HG03378 (cell line): ENCODE results near the gene SLC47A2.

Experiments used
- ATAC-seq: cut with Tn5 transposase; IDR thresholded peaks from one replicate; pipeline ENCODE4 v1.9.1; 2021; ENCODE audit warnings: mild to moderate bottlenecking, moderate library complexity; ENCODE audit not compliant: unreplicated experiment

SLC47A2 gene

DNA sequence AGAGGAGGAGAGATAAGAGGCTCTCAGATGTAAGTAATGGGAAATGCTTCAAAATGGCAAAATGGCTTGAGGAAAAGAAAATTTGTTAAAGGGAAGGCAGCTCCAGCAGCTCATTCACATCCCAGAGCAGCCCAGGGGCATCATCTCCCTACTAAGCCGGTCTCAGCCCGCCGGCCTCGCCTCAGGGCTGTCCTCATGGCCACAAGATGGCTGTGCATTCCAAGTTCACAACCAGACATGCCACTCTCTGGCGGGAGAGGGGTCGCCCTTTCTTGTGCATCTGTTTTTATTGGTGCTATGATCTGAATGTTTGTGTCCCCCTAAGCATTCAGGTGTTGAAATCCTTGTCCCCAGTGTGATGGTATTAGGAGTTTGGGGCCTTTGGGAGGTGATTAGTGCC is 13.5 kb upstream of the SLC47A2 start:
- no peak for ATAC-seq

DNA sequence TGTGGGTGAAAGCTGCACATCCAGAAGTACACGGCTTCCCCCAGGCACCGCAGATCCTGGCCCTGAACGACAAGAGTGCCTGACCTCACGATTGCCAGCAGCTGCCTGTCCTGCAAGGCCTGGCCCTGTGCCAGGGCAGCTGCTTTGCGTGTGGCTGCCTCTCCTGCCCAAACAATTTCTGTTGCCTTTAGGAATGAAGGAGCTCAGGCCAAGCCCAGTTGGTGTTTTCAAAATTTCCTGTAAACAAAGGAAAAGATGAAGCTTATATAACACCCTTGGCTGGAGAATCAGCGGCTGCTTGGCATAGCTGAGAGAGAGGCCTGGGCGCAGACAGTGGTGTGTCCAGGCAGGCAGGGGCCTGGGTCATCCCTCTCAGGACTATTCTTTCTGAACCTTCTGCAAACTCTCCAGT is 11.7 kb upstream of the SLC47A2 start:
- no peak for ATAC-seq

DNA sequence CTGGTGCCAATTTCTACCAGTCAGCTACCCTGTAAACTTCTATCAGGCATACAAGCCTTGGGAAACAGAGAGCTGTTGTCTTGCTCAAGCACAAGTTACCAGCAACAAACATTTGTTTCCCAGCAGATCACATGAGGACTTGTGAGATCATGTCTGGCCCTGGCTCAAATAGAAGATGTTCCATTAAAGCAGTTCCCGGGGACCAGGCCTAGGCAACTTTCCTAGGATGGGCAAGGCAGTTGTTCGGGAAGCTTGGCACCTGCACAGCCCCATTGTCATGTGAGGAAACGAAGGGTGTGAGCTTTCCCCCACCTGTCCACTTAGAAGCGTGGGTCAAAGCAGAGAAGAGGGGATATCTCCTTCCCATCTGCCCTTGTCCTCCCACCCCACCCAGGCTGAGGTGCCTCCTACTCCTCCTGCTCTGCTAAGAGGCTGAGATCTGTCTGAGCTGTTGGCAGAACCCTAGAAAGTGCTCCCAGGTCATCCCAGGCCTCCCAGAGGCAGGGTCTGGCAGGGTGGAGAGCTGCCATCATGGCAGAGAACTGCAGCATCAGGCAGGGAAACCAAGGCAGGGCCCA is 11.2 kb upstream of the SLC47A2 start:
- no peak for ATAC-seq

DNA sequence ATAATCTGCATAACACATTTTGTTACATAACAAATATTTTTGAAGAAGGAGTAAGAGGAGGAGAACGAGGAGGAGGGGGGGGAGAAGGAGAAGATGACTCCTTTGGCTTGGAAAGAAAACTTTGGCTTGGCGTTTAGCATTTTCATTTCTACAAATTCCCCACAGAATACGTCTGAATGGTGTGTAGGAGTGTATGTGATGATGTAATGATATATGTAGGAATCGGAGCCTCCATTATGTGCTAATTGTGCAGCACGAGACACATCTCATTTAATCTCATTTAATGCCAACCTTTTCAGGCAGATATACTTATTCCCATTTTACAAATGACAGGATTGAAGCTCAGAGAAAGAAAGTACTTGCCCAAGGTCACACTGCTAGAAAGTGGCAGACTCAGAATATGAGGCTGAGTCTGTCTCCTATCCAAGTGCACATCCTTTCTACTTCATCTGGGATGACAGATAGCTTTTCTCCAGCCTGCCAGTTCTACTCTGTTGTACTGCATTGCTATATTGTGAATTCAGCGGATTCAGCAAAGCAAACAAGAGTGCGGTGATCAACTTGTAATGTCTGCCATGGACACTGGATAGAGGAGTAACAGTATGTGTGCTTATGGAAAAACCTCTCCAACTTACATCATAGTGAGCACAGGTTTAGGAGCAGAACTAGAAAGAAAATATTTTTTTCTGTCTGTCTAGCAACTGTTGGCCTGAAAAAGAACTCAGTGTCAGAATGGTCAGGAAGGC is 10.4 kb upstream of the SLC47A2 start:
- ATAC-seq = no peak

DNA sequence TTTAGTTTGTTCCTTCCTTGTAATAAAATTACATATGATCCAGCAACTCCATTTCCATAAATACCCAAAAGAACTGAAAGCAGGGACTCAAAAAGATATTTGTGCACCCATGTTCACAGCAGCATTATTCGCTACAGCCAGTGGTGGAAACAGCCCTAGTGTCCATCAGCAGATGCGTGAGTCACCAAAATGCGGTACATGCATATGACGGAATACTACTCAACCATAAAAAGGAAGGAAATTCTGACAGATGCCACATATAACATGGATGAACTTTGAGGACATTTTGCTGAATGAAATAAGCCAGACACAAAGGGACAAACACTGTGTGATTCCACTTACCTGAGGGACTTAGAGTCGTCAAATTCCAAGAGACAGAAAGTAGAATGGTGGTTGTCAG is 9.1 kb upstream of the SLC47A2 start:
- ATAC-seq = no peak

DNA sequence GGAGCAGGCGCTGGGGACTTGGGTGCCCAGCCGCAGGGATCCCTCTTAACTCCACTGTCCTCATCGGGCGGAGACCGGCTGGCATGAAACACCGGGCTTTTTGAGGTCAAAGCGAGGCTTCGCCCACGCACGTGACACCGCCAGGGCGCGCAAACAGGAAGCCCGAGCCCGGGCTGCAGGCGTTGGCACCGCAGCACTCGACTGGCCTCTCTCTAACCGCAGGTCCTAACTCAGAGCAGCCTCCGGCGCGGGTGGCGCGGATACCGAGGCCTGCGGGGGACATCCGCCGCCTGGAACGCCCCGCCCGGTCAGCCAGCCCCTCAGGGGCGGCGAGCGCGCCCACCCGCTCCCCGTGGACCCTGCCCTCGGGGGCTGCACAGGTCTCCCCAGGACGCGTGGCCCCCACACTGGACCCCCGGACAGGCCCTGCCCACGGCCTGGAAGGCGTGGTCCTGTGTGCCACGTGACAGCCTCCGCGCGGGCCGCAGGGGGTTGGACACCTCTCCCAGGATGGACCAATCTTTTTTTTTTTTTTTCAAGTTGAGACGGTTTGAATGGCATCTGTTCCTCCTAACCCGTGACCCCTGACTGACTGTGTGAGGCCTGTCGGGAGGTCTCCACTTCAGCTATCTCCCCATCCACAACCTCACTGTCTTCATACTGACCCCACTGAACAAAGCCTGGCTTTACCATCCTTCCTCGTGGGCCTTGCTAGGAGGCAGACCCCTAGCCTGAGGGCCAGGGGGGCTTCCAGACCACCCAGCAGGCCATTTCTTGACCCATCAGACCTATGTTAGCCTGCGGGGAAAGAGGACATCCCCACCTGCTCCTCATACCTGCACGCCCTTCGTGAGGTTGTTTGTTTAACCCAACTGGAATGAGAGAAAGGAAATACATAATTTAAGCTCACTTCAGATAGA is 8.4 kb upstream of the SLC47A2 start:
- no peak for ATAC-seq

DNA sequence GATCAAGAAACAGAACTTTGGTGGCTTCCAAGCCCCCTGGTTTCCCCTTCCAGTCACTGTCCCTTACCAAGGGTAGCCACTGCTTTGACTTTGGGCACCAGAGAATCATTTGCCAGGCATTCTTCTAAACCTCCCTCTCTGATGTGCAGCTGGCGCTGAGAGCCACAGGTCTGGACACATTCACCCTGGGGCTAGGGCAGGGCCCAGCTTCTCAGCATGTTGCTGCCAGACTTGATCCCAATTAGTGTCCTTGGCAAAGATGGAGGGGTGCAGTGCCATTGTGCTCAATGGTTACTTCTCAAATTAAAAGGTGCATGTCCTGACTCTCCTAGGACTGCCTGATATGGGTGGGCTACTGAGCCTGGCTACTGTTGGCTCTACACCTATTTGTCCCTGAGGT is 7.6 kb upstream of the SLC47A2 start:
- ATAC-seq = no peak

DNA sequence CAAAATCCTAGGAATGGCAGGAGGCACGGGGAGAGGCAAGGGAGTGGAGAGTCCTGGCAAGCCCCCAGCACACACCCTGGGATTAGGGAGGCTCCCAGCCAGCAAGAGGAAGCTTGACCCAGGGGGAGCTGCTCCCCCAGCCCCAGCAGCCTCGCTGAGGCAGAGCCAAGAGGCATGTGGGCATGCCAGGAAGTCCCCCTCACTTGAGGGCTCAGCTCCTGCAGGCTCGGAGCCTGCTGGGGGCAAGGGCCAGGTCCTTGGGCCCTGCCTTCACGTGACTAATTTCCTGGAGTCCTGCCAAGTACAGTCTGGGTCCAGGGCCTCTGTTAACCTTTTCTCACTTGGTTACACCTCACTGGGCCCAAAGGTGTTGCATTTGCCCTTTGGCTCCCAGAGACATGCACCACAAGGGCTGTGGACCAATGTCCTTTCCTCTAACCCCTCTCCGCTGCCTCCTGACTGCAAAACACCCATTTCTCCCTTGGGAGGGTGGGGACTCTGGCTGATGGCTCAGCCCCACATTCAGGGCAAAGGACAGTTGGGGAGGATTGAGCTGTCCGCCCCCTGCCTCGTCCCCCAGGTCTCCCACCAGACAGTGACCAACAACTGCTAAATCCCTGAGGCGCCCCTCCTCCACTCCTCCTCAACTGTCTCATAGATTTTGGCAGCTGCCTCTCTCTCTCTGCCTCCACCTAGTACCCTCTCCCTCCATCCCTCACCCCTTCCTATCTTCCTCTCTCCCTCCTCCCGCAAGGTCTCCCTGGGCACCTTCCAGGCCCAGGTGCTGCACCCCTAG is 4.4 kb upstream of the SLC47A2 start:
- ATAC-seq = no peak

DNA sequence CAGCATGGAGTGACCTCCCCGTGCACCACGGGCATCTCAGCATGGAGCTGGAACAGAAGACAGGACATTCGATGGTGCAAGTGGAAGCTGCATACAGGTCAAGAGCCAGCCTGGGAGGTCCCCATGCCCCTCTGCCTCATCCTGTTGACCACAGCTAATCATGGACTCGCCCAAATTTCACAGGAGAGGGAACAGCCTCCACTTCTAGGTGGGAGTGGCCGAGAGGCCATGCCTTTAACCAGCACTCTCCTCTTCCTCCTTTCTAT is 3.8 kb upstream of the SLC47A2 start:
- ATAC-seq = no peak

DNA sequence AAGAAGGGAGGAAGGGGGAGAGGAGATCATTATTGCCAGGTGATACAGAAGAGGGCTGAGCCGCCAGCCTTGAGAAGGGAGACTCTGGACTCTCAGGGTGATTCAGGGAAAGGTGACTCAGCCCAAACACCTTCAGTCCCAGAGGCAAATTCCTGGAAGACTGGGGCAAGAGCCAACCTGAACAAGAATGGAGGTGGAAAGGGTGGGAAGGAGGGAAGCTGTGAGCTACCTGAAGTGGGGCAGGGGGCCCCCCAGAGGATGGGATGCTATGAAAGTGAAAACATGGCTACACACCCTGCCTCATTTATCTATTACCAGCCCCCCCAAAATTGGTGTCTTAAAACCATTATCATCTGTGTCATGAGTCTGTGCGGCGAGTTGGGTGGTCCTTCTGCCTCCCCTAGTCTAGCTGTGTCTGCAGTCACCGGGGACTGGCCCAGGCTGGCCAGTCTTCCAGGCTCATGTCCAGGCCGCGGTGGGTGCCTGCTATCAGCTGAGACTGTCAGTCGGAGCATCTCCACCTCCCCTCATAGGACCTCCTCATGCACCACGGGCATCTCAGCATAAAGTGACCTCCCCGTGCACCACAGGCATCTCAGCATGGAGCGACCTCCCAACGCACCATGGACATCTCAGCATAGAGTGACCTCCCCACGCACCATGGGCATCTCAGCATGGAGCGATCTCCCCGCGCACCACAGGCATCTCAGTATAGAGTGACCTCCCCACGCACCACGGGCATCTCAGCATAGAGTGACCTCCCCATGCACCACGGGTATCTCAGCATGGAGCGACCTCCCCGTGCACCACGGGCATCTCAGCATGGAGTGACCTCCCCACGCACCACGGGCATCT is 3.2 kb upstream of the SLC47A2 start:
- ATAC-seq = no peak

DNA sequence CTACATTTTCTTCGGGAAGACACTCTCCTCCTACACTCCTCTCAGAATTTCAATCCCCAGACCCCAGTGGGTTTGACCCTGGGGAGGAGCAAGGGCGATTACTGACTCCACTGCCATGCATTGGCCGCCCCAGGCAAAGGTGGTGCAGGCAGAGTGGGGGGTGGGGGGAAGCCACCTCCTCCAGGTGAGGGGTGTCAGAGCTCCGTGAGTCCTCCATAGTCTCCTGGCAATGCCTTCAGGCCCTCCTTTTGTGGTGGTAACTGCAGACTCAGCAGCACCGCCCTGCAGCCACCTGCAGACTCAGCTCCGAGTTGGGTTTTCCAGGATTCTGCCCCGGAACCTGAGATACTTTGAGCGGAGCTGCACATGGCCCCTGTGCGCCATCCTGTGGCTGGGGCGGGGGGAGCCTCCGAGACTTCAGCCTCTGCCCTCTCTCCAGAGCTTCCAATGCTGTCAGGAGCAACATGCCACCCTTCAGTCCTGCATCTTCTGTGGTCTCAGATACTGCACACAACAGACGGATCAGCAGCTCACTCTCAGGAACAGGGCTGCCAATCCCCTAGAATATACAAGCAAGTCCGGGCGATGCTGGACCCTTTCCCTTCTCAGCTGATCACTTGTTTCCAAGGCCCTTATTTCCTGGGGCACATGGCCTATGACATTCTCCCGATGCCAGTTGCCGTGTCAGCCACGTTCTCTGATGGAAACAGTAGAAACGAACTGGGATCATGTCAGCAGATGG is 2.4 kb upstream of the SLC47A2 start:
- no peak for ATAC-seq

DNA sequence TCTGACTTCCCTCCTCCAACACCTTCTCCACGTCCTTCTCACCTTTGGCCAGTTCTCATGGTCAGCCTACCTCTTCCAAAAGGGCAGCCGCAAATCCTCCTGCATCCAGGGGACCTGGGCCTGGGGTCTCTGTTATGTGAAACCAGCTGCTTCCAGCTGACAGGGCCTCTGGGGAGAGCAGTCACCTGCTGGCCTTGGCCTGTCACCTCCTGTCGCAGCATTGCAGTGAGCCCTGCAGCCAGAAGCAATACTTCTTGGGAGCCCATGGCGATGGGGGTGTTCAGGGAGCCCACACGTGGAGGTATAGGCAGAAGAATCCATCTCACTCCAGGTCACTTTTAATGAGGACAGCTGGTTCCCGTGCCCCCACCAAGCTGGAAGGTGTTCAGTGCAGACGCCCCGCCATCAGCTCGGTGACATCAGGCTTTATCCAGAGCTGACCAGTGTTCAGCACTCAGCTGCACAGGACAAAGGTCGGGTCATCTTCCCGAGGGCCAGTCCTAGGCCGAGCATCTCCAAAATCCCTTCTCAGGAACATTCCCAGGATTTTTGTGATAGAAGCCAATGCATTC is 1.7 kb upstream of the SLC47A2 start:
- ATAC-seq = no peak

DNA sequence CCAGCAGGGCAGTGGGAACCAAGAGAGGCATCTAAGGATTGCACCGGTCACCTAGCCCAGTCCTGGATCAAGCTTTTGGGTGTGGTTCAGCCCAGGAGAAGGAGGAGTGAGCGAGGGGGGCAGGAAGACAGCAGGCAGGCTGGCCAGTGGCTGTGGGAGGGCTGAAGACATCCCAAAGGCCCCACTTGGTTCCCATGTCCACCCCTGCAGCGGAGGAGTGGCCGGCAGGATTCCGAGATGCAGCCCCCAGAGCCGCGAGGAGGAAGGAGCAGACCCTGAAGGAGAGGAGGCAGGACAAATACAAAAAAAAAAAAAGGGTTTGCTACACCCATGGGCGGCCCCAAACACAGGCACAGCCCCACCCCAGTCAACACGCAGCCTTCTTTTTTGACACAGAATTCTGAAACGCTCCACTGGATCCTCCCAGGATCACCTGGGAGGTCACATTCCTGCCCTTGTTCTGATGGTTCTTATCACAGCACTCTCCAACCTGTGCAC is 1.1 kb upstream of the SLC47A2 start:
- ATAC-seq = no peak

DNA sequence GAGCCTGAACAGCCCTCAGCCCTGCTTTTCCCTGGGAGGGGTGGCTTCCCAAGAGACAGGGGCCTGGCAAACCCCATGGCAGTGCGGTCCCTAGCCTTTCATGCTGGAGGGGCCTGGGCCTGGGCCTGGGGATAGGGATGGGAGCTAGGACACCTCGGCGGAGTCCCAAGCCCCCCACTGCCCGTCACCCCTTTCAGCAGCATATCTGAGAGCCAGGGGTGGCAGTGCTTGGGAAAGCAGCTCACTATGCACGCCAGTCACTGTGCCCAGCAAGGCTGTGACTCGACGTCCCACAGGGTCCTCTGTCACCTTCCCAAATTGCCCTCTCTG is 612 bp upstream of the SLC47A2 start:
- no peak for ATAC-seq

DNA sequence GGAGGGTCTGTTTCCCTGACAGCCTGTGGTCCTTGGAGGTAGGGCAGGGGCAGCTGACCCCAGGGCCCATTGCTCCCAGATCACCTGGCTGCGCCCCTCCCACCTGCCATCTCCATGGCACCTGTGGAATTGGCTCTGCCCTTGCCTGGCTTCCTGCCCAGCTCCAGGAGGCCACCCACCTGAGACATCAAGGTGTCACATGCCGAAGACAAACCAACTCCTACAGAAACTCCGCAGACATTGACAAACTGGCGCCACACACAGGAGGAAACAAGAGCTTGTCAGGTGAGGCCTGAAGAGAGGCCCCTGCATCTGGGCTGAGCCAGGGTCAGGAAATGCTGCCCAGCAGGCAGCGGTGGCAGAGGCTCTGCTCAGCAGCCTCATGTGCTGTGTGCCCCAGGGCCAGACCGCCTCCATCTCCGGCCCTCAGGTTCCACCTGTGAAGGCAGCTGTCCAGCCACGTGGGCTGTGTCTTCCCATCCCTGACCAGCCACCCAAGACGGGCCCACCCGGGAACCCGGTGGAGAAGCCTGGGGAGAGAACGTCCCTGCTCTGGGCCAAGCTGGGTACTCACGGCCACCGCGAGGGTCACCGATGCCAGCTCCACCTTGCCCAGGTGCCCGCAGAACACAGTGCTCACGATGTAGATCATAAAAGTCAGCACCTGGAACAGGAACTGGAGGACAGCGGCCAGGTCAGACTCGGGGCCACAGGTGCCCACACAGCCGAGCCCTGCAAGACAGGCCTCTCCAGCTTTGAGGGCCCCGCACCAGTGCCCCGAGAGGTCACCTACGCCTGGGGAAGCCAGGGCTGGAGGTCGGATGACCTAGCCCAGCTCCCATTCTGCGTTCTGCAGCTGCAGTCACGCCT is 1.6 kb downstream of the SLC47A2 start:
- ATAC-seq = no peak

DNA sequence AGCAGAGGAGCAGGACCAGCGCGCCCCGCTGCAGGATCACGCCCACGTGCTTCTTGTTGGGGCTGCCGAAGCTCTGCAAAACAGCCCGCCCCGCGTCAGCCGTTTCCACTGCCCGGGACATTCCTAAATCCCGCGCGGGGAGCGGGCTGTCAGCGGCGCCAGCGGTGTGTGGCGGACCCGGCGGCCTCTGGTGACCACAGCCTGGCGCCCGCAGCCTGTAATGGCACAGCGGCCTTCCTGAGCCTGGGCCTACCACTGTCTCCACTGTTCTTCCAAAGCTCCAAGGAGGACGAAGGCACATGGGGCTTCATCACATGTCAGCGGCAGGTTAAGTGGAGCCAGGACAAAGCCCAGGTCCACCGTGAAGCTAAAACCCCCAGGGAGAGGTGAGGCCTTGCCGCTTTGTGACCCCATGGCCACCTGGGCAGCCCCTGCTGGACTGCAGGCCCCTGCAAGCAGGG is 2.5 kb downstream of the SLC47A2 start:
- ATAC-seq = no peak

DNA sequence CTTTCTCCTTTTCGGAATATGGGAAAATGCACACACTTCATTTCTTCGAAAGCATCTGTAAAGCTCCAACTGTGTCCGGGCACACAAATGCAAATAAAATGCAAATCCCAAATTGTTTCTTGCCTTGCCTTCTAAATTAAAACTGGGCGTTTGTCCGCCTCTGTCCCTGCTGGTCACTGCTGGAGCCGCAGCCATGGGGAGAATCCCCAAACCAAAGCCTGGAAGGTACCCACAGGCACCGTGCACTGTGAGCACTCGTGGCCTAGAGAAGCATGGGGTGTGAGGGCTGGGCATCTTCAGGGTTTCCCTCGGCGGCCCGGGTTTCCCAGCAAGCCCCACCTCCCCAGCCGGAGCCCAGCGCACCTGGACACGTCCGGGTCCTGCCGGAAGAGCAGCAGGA is 2.9 kb downstream of the SLC47A2 start:
- ATAC-seq = no peak

DNA sequence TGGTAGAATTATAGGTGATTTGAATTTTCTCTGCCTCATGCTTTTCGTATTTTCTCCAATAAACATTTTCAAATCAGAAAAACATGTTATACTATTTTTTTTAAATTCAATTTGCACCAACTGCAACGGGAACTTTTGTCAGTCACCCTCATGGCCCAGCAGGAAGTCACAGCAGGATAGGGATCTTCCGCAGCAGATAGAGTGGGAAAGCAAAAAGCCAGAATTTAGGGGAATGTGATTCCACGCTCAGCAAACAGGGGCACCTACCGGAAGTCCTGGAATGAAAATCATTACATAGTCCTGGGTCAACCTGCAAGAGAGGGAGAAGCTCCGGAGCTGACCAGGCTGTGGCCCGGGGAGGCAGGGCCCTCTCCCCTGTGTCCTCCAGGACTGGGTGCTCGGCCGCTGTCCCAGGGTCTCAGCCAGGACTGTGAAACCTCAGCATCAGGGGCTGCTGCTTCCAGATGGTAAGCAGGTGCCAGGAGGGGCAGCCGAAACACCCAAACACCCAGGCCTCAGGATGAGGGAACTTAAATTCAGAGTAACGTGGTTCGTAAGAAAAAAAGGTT is 3.9 kb downstream of the SLC47A2 start:
- ATAC-seq = no peak
